Right lobe of liver (tissue), 6 donors: Measurements from ENCODE around the gene CBL. TPM values are rescaled to one million over a fixed set of nuclear protein-coding genes. Genes with fewer than 3 reads are reported as not detected.

Experiments
- ATAC-seq, 4 donors: fragments of 200-7000 bp; cut with Tn5 transposase; one replicate each; pipeline ENCODE4 v1.9.1; 2020; ENCODE audit warnings: mild to moderate bottlenecking in 4 of 4, moderate library complexity in 4 of 4
- DNase-seq, 3 donors: peaks; one replicate each; pipeline ENCODE4 v3.0.0-alpha.2; 2020
- H3K27ac ChIP-seq, 3 donors: fragments of 200-600 bp; one replicate each; pipeline ENCODE4 v1.8.0; 2022
- H3K27me3 ChIP-seq, 2 donors: fragments of 200-600 bp; one replicate each; pipeline ENCODE4 v1.8.0; 2022
- H3K36me3 ChIP-seq, 4 donors: fragments of 200-600 bp; sonication (generic) in 1 of 4; one replicate each; pipeline versions ENCODE4 v1.5.1 to v1.8.0; 2017 to 2022; ENCODE audit warnings: control low read depth in 1 of 4
- H3K4me1 ChIP-seq, 4 donors: fragments of 200-600 bp; sonication (generic) in 1 of 4; one replicate each; pipeline versions ENCODE4 v1.5.1 to v1.8.0; 2017 to 2022; ENCODE audit warnings: control low read depth in 1 of 4
- H3K4me3 ChIP-seq, 3 donors: fragments of 200-600 bp; one replicate each; pipeline ENCODE4 v1.8.0; 2022
- H3K9me3 ChIP-seq, 4 donors: fragments of 200-600 bp; sonication (generic) in 1 of 4; one replicate each; pipeline versions ENCODE4 v1.5.1 to v1.8.0; 2017 to 2022; ENCODE audit warnings: control low read depth in 1 of 4
- POLR2A ChIP-seq: fragments of 450-650 bp; IDR thresholded peaks from one replicate; pipeline ENCODE4 v1.6.1; 2017; ENCODE audit warnings: antibody characterized with exemption, mild to moderate bottlenecking
- WGBS: methylation state at CpG from one replicate; pipeline ENCODE4 v1.1.6; 2018; ENCODE audit warnings: low coverage, low lambda C conversion rate; ENCODE audit not compliant: insufficient coverage; ENCODE audit errors: missing lambda C conversion rate; 5-methylcytosine and 5-hydroxymethylcytosine counted together
- intact Hi-C, 2 donors: fragments of 100-400 bp; cut with DNase I; formaldehyde crosslinking; loops; one replicate each; pipeline versions ENCODE4 v1.11.2 to v1.14.1; 2022
- total RNA-seq, 6 experiments: library from RNA; depleted of rRNA in 2 of 6; stranded (reverse); fragments of >200 nt in 2 of 6; fragmentation: NEBNext Ultra II Directional in 3 of 6; extraction: Animal tissue kit (Norgen Biotek cat#: 25700) in 3 of 6; gene quantifications; one replicate each; pipeline versions ENCODE4 v1.1.0 to v1.2.4, GENCODE V29; 2016 to 2023
- TF ChIP-seq, protein P1 (sequence below), 4 donors: fragments of 200-600 bp in 3 of 4; fragments of 450-650 bp in 1 of 4; IDR thresholded peaks; one replicate each; pipeline versions ENCODE4 v1.5.1 to v1.8.0; 2016 to 2022; ENCODE audit warnings: antibody characterized with exemption in 4 of 4, mild to moderate bottlenecking in 2 of 4
- donor health status: DM: no; HTN: yes; CAD: no.
- donor health status: DM: no; HTN: no; CAD: no.
- donor health status: DM: no; HTN: no; CAD: no.
- donor health status: DM: no; HTN: yes; CAD: no.
- donor health status: DM: no; HTN: yes; CAD: no.

The CBL gene
- total RNA-seq, 6 experiments from 2014 or later: 3.1 to 7.1 (median 4.6) TPM

DNA sequence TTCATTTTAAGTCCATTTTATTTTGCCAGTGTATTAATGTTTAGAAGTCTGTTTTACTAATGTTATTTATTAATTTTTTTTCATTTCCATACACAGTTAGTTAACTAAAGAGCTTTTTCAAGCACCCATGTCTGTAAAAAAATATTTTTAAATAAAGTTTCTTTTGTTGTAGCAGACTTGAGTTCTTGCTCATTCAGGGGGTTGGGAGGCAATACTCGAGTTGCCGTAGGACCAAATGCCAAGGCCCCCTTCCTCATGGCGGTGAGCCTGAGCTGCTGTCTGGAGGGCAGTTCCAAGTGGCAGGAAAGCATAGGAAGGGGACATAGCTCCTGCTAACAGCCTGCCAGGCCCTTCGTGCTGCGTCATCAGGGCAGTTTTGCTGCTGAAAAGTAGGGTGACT lies 101.8 kb downstream of the CBL start:
- H3K27ac ChIP-seq: no peak overlapping the region
- no peaks in the 10 kb centered on the region for H3K36me3 ChIP-seq
- no peak for DNase-seq
- no peak overlapping the region for H3K4me3 ChIP-seq
- no peak for ATAC-seq
- WGBS: 86% methylated on average over 5 of the region's 5 CpGs
- H3K9me3 ChIP-seq: no peaks in the 10 kb centered on the region
- H3K4me1 ChIP-seq: no peaks in the 10 kb centered on the region
- TF ChIP-seq POLR2A: no peak
- no peaks in the 10 kb centered on the region for H3K27me3 ChIP-seq
- intact Hi-C loops: no loop called here

DNA sequence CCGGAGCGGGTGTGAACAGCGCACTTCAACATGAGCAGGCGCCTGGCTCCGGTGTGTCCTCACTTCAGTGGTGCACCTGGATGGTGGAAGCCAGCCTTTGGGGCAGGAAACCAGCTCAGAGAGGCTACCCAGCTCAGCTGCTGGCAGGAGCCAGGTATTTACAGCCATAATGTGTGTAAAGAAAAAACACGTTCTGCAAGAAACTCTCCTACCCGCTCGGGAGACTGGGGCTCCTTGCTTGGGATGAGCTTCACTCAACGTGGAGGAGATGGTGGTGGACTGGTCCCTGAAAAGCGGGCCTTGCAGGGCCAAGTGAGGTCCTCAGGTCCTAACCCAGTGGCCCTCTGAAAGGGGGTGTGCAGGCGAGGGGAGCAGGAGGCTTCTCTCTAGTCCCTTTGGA lies 103.3 kb downstream of the CBL start:
- ATAC-seq: no peak
- Histone ChIP-seq H3K9me3 (no peaks in the 10 kb centered on the region), H3K27ac (no peak overlapping the region), H3K36me3 (no peaks in the 10 kb centered on the region), H3K4me1 (no peaks in the 10 kb centered on the region), H3K4me3 (no peak overlapping the region), H3K27me3 (no peaks in the 10 kb centered on the region)
- DNase-seq: no peak
- intact Hi-C loops: no loop called here
- TF ChIP-seq, protein P1, sequence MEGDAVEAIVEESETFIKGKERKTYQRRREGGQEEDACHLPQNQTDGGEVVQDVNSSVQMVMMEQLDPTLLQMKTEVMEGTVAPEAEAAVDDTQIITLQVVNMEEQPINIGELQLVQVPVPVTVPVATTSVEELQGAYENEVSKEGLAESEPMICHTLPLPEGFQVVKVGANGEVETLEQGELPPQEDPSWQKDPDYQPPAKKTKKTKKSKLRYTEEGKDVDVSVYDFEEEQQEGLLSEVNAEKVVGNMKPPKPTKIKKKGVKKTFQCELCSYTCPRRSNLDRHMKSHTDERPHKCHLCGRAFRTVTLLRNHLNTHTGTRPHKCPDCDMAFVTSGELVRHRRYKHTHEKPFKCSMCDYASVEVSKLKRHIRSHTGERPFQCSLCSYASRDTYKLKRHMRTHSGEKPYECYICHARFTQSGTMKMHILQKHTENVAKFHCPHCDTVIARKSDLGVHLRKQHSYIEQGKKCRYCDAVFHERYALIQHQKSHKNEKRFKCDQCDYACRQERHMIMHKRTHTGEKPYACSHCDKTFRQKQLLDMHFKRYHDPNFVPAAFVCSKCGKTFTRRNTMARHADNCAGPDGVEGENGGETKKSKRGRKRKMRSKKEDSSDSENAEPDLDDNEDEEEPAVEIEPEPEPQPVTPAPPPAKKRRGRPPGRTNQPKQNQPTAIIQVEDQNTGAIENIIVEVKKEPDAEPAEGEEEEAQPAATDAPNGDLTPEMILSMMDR (IDR thresholded peaks at IDR 0.05): no peak
- no peak for TF ChIP-seq POLR2A
- 90% methylated on average over 3 of the region's 11 CpGs for WGBS

GRCh38 chr11:119309953-119310681 lies 104.0 kb downstream of the CBL start:
- intact Hi-C loops: no loop called here
- Histone ChIP-seq H3K9me3 (no peaks in the 10 kb centered on the region), H3K36me3 (no peaks in the 10 kb centered on the region), H3K4me1 (no peaks in the 10 kb centered on the region), H3K27ac (no peak overlapping the region), H3K27me3 (no peaks in the 10 kb centered on the region), H3K4me3 (no peak overlapping the region)
- no peak for ATAC-seq
- TF ChIP-seq, protein P1 (IDR thresholded peaks at IDR 0.05): no peak
- TF ChIP-seq POLR2A: no peak
- DNase-seq: no peak
- 86% methylated on average over 8 of the region's 17 CpGs for WGBS

- DNase-seq (no peak), ATAC-seq (no peak)
- 93% methylated on average over 19 of the region's 20 CpGs for WGBS
- no peak overlapping the region for H3K27ac ChIP-seq
- no peaks in the 10 kb centered on the region for H3K9me3 ChIP-seq
- H3K27me3 ChIP-seq: no peaks in the 10 kb centered on the region
- H3K36me3 ChIP-seq: no peaks in the 10 kb centered on the region
- no peak overlapping the region for H3K4me3 ChIP-seq
- intact Hi-C loops: no loop called here
- TF ChIP-seq, protein P1 (IDR thresholded peaks at IDR 0.05): no peak
- TF ChIP-seq POLR2A: no peak
- no peaks in the 10 kb centered on the region for H3K4me1 ChIP-seq
Observed at GRCh38 chr11:119310682-119311052, 104.5 kb downstream of the CBL start.

DNA sequence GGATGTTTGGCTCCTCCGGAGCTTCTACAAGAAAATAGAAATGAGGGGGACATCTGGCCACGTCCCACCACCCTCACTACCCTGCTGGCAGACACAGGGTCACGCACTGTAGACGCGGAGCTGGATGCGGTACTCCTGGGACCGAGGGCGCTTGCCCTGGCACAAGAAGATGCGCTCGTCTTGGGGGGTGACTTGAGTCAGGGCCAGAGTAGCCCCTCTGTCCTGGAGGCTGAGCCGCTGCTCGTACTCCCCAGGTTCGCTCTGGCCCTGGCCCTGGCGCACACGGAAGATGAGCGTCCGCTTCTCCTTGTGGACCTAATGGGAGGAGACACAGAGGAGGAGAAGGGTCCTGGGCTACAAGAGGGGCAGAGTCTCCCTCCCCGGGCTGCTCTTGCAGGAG lies 108.6 kb downstream of the CBL start:
- Histone ChIP-seq H3K36me3 (no peaks in the 10 kb centered on the region), H3K9me3 (no peaks in the 10 kb centered on the region), H3K4me1 (peaks cover 0 to 16% (median 0%) of the 10 kb centered on the region in 4 donors), H3K4me3 (no peak overlapping the region), H3K27ac (no peak overlapping the region), H3K27me3 (peaks cover 0 to 4% of the 10 kb centered on the region in 2 donors)
- WGBS: no CpG with 5 or more reads among the region's 18 CpGs
- no peak for TF ChIP-seq POLR2A
- TF ChIP-seq, protein P1 (IDR thresholded peaks at IDR 0.05): no peak
- peak in 1 of 3 donors; percentile 45 for DNase-seq
- no peak for ATAC-seq
- intact Hi-C loops: no loop called here
